NOMO-1 (cell line): Measurements from ENCODE around the gene PCDHB12.

Source experiments
- DNase-seq, 2 experiments: peaks; one replicate each; lab custom pipeline; 2025; ENCODE audit not compliant: unreplicated experiment in 2 of 2; lab: John Stamatoyannopoulos, UW

The PCDHB12 gene

GRCh38 chr5:141260458-141261237 lies 52.1 kb downstream of the PCDHB12 start:
- DNase-seq = no peak

- no peak for DNase-seq
These were observed 52.7 kb downstream of the PCDHB12 start for GRCh38 chr5:141261238-141261546.
